HepG2 (cell line): ENCODE measurements around the gene BCL2L1. TPM values are rescaled to one million over a fixed set of nuclear protein-coding genes. Genes with fewer than 3 reads are reported as not detected.
A peak's percentile ranks its signal among the peaks of the same experiment; 100 is the strongest.

Experiments used
- ATAC-seq: fragments of 200-7000 bp; cut with Tn5 transposase; 3 replicates; pipeline ENCODE4 v1.9.1; 2020; ENCODE audit warnings: mild to moderate bottlenecking, moderate library complexity
- BruUV-seq: library from RNA; stranded (reverse); fragments of 400-500 nt; replicated peaks from 2 replicates; lab custom pipeline; 2021; lab: Mats Ljungman, UMichigan
- CTCF ChIA-PET: fragments of 300-600 bp; formaldehyde crosslinking; extraction: SDS; loops from one replicate; lab custom pipeline; 2021; ENCODE audit warnings: low total read pairs, inconsistent platforms, low intra/inter-chr PET ratio; lab: Yijun Ruan, JAX
- POLR2A ChIA-PET: fragments of 350-600 bp; sonication (Branson Sonifier 250); formaldehyde crosslinking; loops from one replicate; lab custom pipeline; 2020; ENCODE audit warnings: antibody characterized with exemption, inconsistent platforms; lab: Yijun Ruan, JAX
- DNase-seq: peaks from one replicate; pipeline ENCODE4 v3.0.0-alpha.2; 2015; ENCODE audit warnings: low spot score
- FAIRE-seq: peaks from 3 replicates; lab custom pipeline; 2011; peaks lifted over from hg19 to GRCh38; lab: Jason Lieb, UNC
- H2AFZ ChIP-seq: one replicate; pipeline ENCODE4 v1.6.1; 2011; ENCODE audit warnings: low read length, inconsistent platforms
- H3K27ac ChIP-seq: fragments of 300-600 bp; 3 replicates; pipeline ENCODE4 v1.8.0; 2011; ENCODE audit warnings: mixed run types, mild to moderate bottlenecking, mixed read lengths, low read length, inconsistent platforms; ENCODE audit not compliant: insufficient read depth; ENCODE audit errors: extremely low read length
- H3K27me3 ChIP-seq, 2 experiments: fragments of 200-600 bp in 1 of 2; 2 replicates in 1 of 2; 3 replicates in 1 of 2; pipeline versions ENCODE4 v1.6.0 to v1.8.0; 2011; ENCODE audit warnings: low read length in 2 of 2, mild to moderate bottlenecking in 2 of 2, moderate library complexity in 2 of 2, inconsistent platforms in 1 of 2; ENCODE audit not compliant: insufficient read depth in 2 of 2, control insufficient read depth in 1 of 2
- H3K36me3 ChIP-seq, 2 experiments: fragments of 200-600 bp in 1 of 2; replicated peaks in 1 of 2; 2 replicates in 1 of 2; 3 replicates in 1 of 2; pipeline versions ENCODE4 v1.5.1 to v1.8.0; 2011; ENCODE audit warnings: low read length in 2 of 2, inconsistent platforms in 1 of 2; ENCODE audit not compliant: insufficient read depth in 2 of 2, control insufficient read depth in 1 of 2
- H3K4me1 ChIP-seq: 2 replicates; pipeline ENCODE4 v1.5.1; 2012; ENCODE audit warnings: low read length, inconsistent platforms; ENCODE audit not compliant: insufficient read depth
- H3K4me2 ChIP-seq: 2 replicates; pipeline ENCODE4 v1.6.0; 2011; ENCODE audit warnings: low read depth, low read length, inconsistent platforms
- H3K4me3 ChIP-seq, 3 experiments: fragments of 200-600 bp in 1 of 3; sonication (generic), shearing (Covaris generic) in 1 of 3; replicated peaks in 1 of 3; 2 replicates each; pipeline ENCODE4 v1.5.1; 2011 to 2016; ENCODE audit warnings: low read length in 3 of 3, inconsistent platforms in 2 of 3, low read depth in 2 of 3, mild to moderate bottlenecking in 2 of 3, control low read depth in 1 of 3, mixed read lengths in 1 of 3; ENCODE audit not compliant: insufficient read depth in 1 of 3
- H3K79me2 ChIP-seq: one replicate; pipeline ENCODE4 v1.6.1; 2011; ENCODE audit warnings: low read length, inconsistent platforms; ENCODE audit not compliant: insufficient read depth
- H3K9ac ChIP-seq: 2 replicates; pipeline ENCODE4 v1.6.0; 2011; ENCODE audit warnings: mild to moderate bottlenecking, low read depth, low read length, inconsistent platforms; ENCODE audit not compliant: insufficient read depth
- H3K9me3 ChIP-seq: 2 replicates; pipeline ENCODE4 v1.5.1; 2012; ENCODE audit warnings: mild to moderate bottlenecking, low read length
- H4K20me1 ChIP-seq: 2 replicates; pipeline ENCODE4 v1.6.0; 2011; ENCODE audit warnings: inconsistent platforms, mild to moderate bottlenecking, low read length, moderate library complexity; ENCODE audit not compliant: insufficient read depth
- BORCS8-MEF2B ChIP-seq: sonication (generic); formaldehyde crosslinking; IDR thresholded peaks from 2 replicates; pipeline ENCODE4 v1.8.0; 2022; ENCODE audit warnings: mild to moderate bottlenecking, missing genetic modification reagents
- CHD4 ChIP-seq: fragments of 200-600 bp; sonication (generic); IDR thresholded peaks from 2 replicates; pipeline ENCODE4 v1.7.0; 2017; ENCODE audit warnings: mild to moderate bottlenecking, low read length, borderline replicate concordance
- GATAD2A ChIP-seq: IDR thresholded peaks from 2 replicates; pipeline ENCODE4 v1.6.1; 2016
- ISX ChIP-seq: sonication (generic); formaldehyde crosslinking; conservative IDR thresholded peaks from 2 replicates; pipeline ENCODE4 v1.5.0; 2020; ENCODE audit warnings: missing genetic modification reagents
- KAT7 ChIP-seq: IDR thresholded peaks from 2 replicates; pipeline ENCODE4 v1.6.1; 2018; ENCODE audit warnings: borderline replicate concordance, missing compliant biosample characterization
- KMT2B ChIP-seq: IDR thresholded peaks from 2 replicates; pipeline ENCODE4 v1.6.1; 2016; ENCODE audit warnings: missing genetic modification reagents, missing compliant biosample characterization
- MTF2 ChIP-seq: sonication (generic); formaldehyde crosslinking; IDR thresholded peaks from 2 replicates; pipeline ENCODE4 v1.5.0; 2020; ENCODE audit warnings: missing genetic modification reagents, borderline replicate concordance
- NFATC3 ChIP-seq: sonication (generic); formaldehyde crosslinking; IDR thresholded peaks from 2 replicates; pipeline ENCODE4 v1.5.1; 2020; ENCODE audit warnings: mild to moderate bottlenecking, missing genetic modification reagents
- RAD51 ChIP-seq: fragments of 450-650 bp; IDR thresholded peaks from 2 replicates; pipeline ENCODE4 v1.6.1; 2016; ENCODE audit warnings: borderline replicate concordance
- REPIN1 ChIP-seq: sonication (generic); formaldehyde crosslinking; IDR thresholded peaks from 2 replicates; pipeline ENCODE4 v1.8.0; 2022; ENCODE audit warnings: missing genetic modification reagents, low read depth, mild to moderate bottlenecking, borderline replicate concordance
- THAP11 ChIP-seq: IDR thresholded peaks from 2 replicates; pipeline ENCODE4 v1.6.1; 2016; ENCODE audit warnings: missing biosample characterization, missing genetic modification reagents
- TRIM24 ChIP-seq: sonication (generic); formaldehyde crosslinking; IDR thresholded peaks from 2 replicates; pipeline ENCODE4 v1.8.0; 2022; ENCODE audit warnings: mild to moderate bottlenecking, missing genetic modification reagents
- ZNF232 ChIP-seq: sonication (generic); formaldehyde crosslinking; IDR thresholded peaks from 2 replicates; pipeline ENCODE4 v1.4.0; 2020; ENCODE audit warnings: missing genetic modification reagents, borderline replicate concordance
- ZNF432 ChIP-seq: sonication (generic); formaldehyde crosslinking; IDR thresholded peaks from 2 replicates; pipeline ENCODE4 v1.5.0; 2020; ENCODE audit warnings: missing genetic modification reagents, mild to moderate bottlenecking, borderline replicate concordance
- ZNF563 ChIP-seq: sonication (generic); formaldehyde crosslinking; IDR thresholded peaks from 2 replicates; pipeline ENCODE4 v1.8.0; 2022; ENCODE audit warnings: mild to moderate bottlenecking, moderate library complexity, missing genetic modification reagents
- WGBS: methylation state at CpG from one replicate; pipeline ENCODE4 v1.1.6; 2017; ENCODE audit warnings: low lambda C conversion rate; 5-methylcytosine and 5-hydroxymethylcytosine counted together
- in situ Hi-C: cut with HindIII; loops from 2 replicates; pipeline ENCODE4 v1.10.0; 2017; ENCODE audit warnings: low pct_unique_long_range_greater_than_20kb; ENCODE audit not compliant: extremely low pct_ligation_motif_present
- intact Hi-C: fragments of 100-400 bp; cut with micrococcal nuclease; formaldehyde crosslinking; loops from one replicate; pipeline ENCODE4 v1.10.0; 2022; ENCODE audit not compliant: unreplicated experiment
- polyA plus RNA-seq, 8 experiments: library from polyadenylated mRNA; depleted of rRNA in 3 of 8; stranded (reverse) in 7 of 8; unstranded in 1 of 8; fragments of >200 nt; fragmentation: Illumina TruSeq in 4 of 8; extraction: Trizol in 4 of 8; gene quantifications; 2 replicates each; pipeline versions ENCODE4 v1.2.1 to v1.2.3, GENCODE V29; 2011 to 2016; ENCODE audit warnings: low read depth in 4 of 8, missing spikeins in 1 of 8, mixed read lengths in 1 of 8; ENCODE audit not compliant: insufficient read depth in 1 of 8
- total RNA-seq, 5 experiments: library from RNA; depleted of rRNA; stranded (reverse); fragments of >200 nt; fragmentation: Illumina TruSeq; extraction: Trizol; gene quantifications; 2 replicates each; pipeline ENCODE4 v1.2.3, GENCODE V29; 2016; ENCODE audit warnings: low read depth in 1 of 5
- TF ChIP-seq, protein P1 (sequence below): sonication (generic); formaldehyde crosslinking; IDR thresholded peaks from 2 replicates; pipeline ENCODE4 v1.9.0; 2022; ENCODE audit warnings: low read depth, missing genetic modification reagents
- TF ChIP-seq, protein P2 (sequence below): IDR thresholded peaks from 2 replicates; pipeline ENCODE4 v1.6.1; 2016; ENCODE audit warnings: low read depth
- TF ChIP-seq, protein P3 (sequence below): sonication (generic); formaldehyde crosslinking; conservative IDR thresholded peaks from 2 replicates; pipeline ENCODE4 v1.4.0; 2020; ENCODE audit warnings: missing genetic modification reagents
- TF ChIP-seq, protein P4 (sequence below): sonication (generic); formaldehyde crosslinking; IDR thresholded peaks from 2 replicates; pipeline ENCODE4 v1.8.1; 2023; ENCODE audit warnings: mild to moderate bottlenecking, missing genetic modification reagents, borderline replicate concordance

The BCL2L1 gene
- total and polyA plus RNA-seq, 2 of the 13 experiments (the other 11 are each of a cell fraction or from before 2014, with no cell fraction given): 164 to 258 TPM

DNA sequence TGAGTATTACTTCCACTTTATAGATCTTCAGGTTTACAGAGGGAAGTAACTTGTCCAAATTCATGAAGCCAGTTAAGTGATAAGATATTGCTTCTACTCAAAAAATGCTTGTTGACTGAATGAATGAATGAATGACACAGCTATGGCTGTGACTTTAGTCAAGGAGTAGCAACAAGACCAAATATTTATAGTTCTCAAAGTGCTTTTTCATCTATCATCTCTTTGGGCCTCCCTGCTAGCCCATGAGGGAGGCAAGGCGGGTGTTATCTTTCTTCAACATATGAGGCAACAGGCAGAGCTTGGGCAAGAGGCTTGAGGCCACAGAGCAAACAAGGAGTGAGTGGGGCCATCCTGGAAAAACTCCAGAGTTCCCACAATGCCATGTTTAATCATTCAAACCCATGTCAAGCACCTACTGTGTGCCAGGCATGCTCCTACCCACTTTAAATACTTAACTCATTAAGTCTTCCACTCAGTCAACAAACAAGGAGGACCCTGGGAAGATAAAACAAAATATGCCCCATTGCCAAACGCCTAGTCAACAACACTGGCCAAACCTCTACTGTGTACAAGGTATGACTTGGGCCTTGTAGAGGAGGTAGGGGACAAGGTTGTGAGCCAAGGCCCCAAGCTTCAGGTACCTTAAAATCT lies 15.9 kb downstream of the BCL2L1 start:
- Histone ChIP-seq H3K9me3 (no peaks in the 10 kb centered on the region), H3K27me3 (no peaks in the 10 kb centered on the region), H2AFZ (no peak overlapping the region), H4K20me1 (peaks cover 6% of the 10 kb centered on the region; the same call in 1 of the 2 replicates), H3K4me3 (no peak overlapping the region; a peak in 1 of 6 replicates), H3K79me2 (peaks cover 88% of the 10 kb centered on the region), H3K36me3 (peaks cover 38 to 64% of the 10 kb centered on the region in 2 experiments), H3K4me2 (peak overlapping the region; percentile 60), H3K4me1 (peaks cover 99% of the 10 kb centered on the region), H3K27ac (peak overlapping the region; percentile 87), H3K9ac (peak overlapping the region; percentile 61)
- ATAC-seq (peak; percentile 49), FAIRE-seq (peak; percentile 64), DNase-seq (peak; percentile 97)
- POLR2A ChIA-PET: interaction anchor here (0.7 to 33.2 kb wide), 12 partner anchors 6 to 134 kb away, joined by 3 to 2822 read pairs (median 15); partner anchors contain the start of genes BCL2L1, ID1 and TPX2
- CTCF ChIA-PET: interaction anchor here (1.6 kb wide), 1 partner anchor 13 kb away, joined by 4 read pairs; no protein-coding TSS in a partner anchor
- WGBS: 33% methylated on average over 2 of the region's 2 CpGs
- in situ Hi-C loops: no loop called here
- BruUV-seq: no TSS peak
- intact Hi-C loops: no loop called here
- TF ChIP-seq NFATC3 (CRISPR knock-in tag) (peak; percentile 87), ISX (no peak), ZNF432 (CRISPR knock-in tag) (no peak), BORCS8-MEF2B (CRISPR knock-in tag) (peak; percentile 72; the same call in 1 of the 2 replicates), KMT2B (peak; percentile 66), THAP11 (peak; percentile 86), CHD4 (peak; percentile 97), TRIM24 (CRISPR knock-in tag) (peak; percentile 96), MTF2 (CRISPR knock-in tag) (no peak), REPIN1 (CRISPR knock-in tag) (peak; percentile 42), RAD51 (no peak), ZNF232 (peak; percentile 92), GATAD2A (CRISPR knock-in tag) (peak; percentile 100), ZNF563 (CRISPR knock-in tag) (peak; percentile 31; the same call in 1 of the 2 replicates), KAT7 (CRISPR knock-in tag) (peak; percentile 52; the same call in 1 of the 2 replicates)
- TF ChIP-seq, protein P1, sequence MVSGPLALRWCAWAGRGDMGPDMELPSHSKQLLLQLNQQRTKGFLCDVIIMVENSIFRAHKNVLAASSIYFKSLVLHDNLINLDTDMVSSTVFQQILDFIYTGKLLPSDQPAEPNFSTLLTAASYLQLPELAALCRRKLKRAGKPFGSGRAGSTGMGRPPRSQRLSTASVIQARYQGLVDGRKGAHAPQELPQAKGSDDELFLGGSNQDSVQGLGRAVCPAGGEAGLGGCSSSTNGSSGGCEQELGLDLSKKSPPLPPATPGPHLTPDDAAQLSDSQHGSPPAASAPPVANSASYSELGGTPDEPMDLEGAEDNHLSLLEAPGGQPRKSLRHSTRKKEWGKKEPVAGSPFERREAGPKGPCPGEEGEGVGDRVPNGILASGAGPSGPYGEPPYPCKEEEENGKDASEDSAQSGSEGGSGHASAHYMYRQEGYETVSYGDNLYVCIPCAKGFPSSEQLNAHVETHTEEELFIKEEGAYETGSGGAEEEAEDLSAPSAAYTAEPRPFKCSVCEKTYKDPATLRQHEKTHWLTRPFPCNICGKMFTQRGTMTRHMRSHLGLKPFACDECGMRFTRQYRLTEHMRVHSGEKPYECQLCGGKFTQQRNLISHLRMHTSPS (CRISPR knock-in tag): peak; percentile 87
- TF ChIP-seq, protein P2, sequence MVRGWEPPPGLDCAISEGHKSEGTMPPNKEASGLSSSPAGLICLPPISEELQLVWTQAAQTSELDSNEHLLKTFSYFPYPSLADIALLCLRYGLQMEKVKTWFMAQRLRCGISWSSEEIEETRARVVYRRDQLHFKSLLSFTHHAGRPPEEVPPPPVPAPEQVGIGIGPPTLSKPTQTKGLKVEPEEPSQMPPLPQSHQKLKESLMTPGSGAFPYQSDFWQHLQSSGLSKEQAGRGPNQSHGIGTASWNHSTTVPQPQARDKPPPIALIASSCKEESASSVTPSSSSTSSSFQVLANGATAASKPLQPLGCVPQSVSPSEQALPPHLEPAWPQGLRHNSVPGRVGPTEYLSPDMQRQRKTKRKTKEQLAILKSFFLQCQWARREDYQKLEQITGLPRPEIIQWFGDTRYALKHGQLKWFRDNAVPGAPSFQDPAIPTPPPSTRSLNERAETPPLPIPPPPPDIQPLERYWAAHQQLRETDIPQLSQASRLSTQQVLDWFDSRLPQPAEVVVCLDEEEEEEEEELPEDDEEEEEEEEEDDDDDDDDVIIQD (CRISPR knock-in tag): peak; percentile 5; the same call in 1 of the 2 replicates
- TF ChIP-seq, protein P3, sequence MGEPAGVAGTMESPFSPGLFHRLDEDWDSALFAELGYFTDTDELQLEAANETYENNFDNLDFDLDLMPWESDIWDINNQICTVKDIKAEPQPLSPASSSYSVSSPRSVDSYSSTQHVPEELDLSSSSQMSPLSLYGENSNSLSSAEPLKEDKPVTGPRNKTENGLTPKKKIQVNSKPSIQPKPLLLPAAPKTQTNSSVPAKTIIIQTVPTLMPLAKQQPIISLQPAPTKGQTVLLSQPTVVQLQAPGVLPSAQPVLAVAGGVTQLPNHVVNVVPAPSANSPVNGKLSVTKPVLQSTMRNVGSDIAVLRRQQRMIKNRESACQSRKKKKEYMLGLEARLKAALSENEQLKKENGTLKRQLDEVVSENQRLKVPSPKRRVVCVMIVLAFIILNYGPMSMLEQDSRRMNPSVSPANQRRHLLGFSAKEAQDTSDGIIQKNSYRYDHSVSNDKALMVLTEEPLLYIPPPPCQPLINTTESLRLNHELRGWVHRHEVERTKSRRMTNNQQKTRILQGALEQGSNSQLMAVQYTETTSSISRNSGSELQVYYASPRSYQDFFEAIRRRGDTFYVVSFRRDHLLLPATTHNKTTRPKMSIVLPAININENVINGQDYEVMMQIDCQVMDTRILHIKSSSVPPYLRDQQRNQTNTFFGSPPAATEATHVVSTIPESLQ (CRISPR knock-in tag): no peak
- TF ChIP-seq, protein P4, sequence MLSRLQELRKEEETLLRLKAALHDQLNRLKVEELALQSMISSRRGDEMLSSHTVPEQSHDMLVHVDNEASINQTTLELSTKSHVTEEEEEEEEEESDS (CRISPR knock-in tag): peak; percentile 74; the same call in 1 of the 2 replicates
